ENCODE results near the gene TNFRSF8. TPM values are rescaled to one million over a fixed set of nuclear protein-coding genes. Genes with fewer than 3 reads are reported as not detected.
A peak's percentile ranks its signal among the peaks of the same experiment; 100 is the strongest.

The TNFRSF8 gene
- total and polyA plus RNA-seq, 9 of the 15 experiments (the other 6 are each of a cell fraction or from before 2014, with no cell fraction given): 3.5 to 38.4 (median 17.1) TPM

DNA sequence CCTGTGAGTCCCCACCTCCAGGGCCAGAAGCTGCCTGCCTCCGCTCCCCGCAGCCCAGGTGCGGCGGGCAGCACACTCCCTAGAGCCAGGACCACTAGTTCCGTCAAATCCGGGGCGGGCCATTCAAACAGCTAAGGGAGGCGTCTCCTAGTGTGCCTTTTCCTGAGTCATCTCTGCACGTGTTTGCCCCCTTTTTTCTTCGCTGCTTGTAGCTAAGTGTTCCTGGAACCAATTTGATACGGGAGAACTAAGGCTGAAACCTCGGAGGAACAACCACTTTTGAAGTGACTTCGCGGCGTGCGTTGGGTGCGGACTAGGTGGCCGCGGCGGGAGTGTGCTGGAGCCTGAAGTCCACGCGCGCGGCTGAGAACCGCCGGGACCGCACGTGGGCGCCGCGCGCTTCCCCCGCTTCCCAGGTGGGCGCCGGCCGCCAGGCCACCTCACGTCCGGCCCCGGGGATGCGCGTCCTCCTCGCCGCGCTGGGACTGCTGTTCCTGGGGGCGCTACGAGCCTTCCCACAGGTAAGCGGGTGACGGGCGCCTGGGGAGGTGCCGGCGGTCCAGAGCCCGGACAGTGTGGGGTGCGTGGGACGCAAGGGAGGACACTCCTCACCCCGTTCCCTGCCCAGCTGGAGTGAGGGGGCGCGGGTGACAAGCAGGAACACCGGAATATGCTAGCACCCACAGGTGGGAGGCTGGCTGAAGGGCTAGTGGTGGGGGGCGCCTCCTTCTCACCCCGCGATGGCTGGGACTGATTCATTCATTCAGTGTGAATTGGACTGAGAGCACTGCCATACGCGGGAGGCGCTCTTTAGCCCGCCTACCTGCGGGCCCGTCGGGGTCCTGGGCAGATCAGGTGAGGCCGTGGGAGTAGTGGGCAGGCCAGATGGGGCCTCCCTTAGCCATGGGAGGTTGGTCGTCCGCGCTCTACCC is at the start of gene TNFRSF8 (continued):
- TF ChIP-seq RBBP5 (IDR thresholded peaks at IDR 0.05; ENCODE audit: borderline replicate concordance, insufficient read depth, low read length, poor library complexity, severe bottlenecking) (peak; percentile 33), MTA3 (IDR thresholded peaks at IDR 0.05; ENCODE audit: borderline replicate concordance) (0 out of 2 replicates have a peak, but pooled peaks have one; percentile 54), CBFA2T3 (IDR thresholded peaks at IDR 0.05) (no peak; the same call in 1 of the 2 replicates), TRIM24 (IDR thresholded peaks at IDR 0.05) (peak in 1 of 2 experiments; percentile 39; a peak in 1 of 4 replicates), JUN (IDR thresholded peaks at IDR 0.05; ENCODE audit: borderline replicate concordance, low read depth, low read length) (peak; percentile 60; the same call in 1 of the 2 replicates), JUN (CRISPR knock-in tag; IDR thresholded peaks at IDR 0.05; ENCODE audit: borderline replicate concordance) (peak; percentile 95; the same call in 1 of the 2 replicates), SRSF7 (optimal IDR thresholded peaks at IDR 0.05; ENCODE audit: low read depth, low read length) (no peak), CC2D1A (IDR thresholded peaks at IDR 0.05) (no peak)
- TF ChIP-seq, protein P1, sequence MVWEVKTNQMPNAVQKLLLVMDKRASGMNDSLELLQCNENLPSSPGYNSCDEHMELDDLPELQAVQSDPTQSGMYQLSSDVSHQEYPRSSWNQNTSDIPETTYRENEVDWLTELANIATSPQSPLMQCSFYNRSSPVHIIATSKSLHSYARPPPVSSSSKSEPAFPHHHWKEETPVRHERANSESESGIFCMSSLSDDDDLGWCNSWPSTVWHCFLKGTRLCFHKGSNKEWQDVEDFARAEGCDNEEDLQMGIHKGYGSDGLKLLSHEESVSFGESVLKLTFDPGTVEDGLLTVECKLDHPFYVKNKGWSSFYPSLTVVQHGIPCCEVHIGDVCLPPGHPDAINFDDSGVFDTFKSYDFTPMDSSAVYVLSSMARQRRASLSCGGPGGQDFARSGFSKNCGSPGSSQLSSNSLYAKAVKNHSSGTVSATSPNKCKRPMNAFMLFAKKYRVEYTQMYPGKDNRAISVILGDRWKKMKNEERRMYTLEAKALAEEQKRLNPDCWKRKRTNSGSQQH (CRISPR knock-in tag; IDR thresholded peaks at IDR 0.05): no peak
- TF ChIP-seq, protein P2, sequence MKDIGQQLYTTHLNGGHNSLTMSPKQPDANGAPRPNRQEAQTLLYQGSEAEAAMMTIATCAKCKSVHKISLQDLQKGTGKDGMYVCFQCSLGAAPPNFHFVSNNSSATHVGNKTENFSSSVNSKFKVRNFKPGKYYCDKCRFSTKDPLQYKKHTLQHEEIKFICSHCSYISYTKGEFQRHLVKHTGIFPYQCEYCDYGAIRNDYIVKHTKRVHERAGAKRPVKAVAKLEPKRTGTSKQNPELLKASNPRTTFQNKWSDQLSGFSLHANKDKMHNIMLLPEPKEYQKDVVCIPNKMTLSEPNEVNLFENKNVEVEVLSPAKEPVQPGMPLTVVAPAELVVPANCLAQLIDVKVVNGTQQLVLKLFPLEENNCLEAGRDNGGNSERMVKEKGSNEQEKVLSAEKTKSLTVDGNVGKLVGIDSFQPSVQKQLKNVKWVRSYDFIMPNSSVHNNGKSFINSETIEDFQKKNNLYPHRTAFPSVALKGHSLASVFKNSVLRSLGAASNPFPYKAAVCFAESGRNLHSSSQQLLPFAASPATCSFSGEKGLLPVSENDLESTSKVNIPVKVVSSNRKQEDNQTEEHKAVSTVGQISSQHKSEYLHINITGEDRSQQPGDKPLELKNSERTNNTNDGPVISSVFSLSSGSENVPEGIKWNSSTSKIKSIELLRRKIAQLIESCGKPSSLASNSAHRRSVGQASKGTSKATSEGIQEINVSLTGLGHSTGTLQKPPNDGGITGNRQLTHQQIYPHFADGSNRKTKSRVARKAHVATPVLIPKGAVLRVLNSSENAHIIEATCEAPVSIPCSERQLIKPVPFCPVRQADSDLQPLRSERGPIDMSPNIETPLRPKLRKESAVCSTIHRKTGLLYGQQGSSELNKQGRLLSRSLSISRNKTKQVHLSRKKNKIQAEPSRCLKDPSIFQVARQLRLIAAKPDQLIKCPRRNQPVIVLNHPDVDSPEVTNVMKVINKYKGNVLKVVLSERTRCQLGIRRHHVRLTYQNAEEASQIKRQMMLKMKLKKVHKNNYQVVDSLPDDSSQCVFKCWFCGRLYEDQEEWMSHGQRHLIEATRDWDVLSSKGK (CRISPR knock-in tag; IDR thresholded peaks at IDR 0.05): no peak
- TF ChIP-seq, protein P3, sequence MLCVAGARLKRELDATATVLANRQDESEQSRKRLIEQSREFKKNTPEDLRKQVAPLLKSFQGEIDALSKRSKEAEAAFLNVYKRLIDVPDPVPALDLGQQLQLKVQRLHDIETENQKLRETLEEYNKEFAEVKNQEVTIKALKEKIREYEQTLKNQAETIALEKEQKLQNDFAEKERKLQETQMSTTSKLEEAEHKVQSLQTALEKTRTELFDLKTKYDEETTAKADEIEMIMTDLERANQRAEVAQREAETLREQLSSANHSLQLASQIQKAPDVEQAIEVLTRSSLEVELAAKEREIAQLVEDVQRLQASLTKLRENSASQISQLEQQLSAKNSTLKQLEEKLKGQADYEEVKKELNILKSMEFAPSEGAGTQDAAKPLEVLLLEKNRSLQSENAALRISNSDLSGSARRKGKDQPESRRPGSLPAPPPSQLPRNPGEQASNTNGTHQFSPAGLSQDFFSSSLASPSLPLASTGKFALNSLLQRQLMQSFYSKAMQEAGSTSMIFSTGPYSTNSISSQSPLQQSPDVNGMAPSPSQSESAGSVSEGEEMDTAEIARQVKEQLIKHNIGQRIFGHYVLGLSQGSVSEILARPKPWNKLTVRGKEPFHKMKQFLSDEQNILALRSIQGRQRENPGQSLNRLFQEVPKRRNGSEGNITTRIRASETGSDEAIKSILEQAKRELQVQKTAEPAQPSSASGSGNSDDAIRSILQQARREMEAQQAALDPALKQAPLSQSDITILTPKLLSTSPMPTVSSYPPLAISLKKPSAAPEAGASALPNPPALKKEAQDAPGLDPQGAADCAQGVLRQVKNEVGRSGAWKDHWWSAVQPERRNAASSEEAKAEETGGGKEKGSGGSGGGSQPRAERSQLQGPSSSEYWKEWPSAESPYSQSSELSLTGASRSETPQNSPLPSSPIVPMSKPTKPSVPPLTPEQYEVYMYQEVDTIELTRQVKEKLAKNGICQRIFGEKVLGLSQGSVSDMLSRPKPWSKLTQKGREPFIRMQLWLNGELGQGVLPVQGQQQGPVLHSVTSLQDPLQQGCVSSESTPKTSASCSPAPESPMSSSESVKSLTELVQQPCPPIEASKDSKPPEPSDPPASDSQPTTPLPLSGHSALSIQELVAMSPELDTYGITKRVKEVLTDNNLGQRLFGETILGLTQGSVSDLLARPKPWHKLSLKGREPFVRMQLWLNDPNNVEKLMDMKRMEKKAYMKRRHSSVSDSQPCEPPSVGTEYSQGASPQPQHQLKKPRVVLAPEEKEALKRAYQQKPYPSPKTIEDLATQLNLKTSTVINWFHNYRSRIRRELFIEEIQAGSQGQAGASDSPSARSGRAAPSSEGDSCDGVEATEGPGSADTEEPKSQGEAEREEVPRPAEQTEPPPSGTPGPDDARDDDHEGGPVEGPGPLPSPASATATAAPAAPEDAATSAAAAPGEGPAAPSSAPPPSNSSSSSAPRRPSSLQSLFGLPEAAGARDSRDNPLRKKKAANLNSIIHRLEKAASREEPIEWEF (CRISPR knock-in tag; IDR thresholded peaks at IDR 0.05): no peak
- TF ChIP-seq, protein P4, sequence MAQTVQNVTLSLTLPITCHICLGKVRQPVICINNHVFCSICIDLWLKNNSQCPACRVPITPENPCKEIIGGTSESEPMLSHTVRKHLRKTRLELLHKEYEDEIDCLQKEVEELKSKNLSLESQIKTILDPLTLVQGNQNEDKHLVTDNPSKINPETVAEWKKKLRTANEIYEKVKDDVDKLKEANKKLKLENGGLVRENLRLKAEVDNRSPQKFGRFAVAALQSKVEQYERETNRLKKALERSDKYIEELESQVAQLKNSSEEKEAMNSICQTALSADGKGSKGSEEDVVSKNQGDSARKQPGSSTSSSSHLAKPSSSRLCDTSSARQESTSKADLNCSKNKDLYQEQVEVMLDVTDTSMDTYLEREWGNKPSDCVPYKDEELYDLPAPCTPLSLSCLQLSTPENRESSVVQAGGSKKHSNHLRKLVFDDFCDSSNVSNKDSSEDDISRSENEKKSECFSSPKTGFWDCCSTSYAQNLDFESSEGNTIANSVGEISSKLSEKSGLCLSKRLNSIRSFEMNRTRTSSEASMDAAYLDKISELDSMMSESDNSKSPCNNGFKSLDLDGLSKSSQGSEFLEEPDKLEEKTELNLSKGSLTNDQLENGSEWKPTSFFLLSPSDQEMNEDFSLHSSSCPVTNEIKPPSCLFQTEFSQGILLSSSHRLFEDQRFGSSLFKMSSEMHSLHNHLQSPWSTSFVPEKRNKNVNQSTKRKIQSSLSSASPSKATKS (CRISPR knock-in tag; IDR thresholded peaks at IDR 0.05): no peak
